T-cell (primary cell): Measurements from ENCODE around the gene DLG5. TPM values are rescaled to one million over a fixed set of nuclear protein-coding genes. Genes with fewer than 3 reads are reported as not detected.
A peak's percentile ranks its signal among the peaks of the same experiment; 100 is the strongest.

Experiments used
- ATAC-seq, 4 experiments: fragments of 200-7000 bp in 3 of 4; fragments of 150-1000 bp in 1 of 4; cut with Tn5 transposase; replicated peaks in 1 of 4; 1 replicate in 3 of 4; 2 replicates in 1 of 4; pipeline ENCODE4 v1.10.0; 2021; ENCODE audit warnings: moderate library complexity in 3 of 4, mild to moderate bottlenecking in 2 of 4, moderate number of reproducible peaks in 1 of 4
- CTCF ChIA-PET, 2 donors: fragments of 300-600 bp; sonication (Branson Sonifier 250); formaldehyde crosslinking; loops; one replicate each; lab custom pipeline; 2022; ENCODE audit warnings: antibody characterized with exemption in 2 of 2; lab: Charles Lee
- POLR2A ChIA-PET, 2 donors: fragments of 300-600 bp; sonication (Branson Sonifier 250); formaldehyde crosslinking; loops; one replicate each; lab custom pipeline; 2022; ENCODE audit warnings: antibody characterized with exemption in 2 of 2; lab: Charles Lee
- DNase-seq, 35 experiments: peaks; one replicate each; pipeline versions ENCODE4 v3.0.0 to v3.0.0-alpha.2; 2013 to 2023
- H3K27ac ChIP-seq: one replicate; pipeline ENCODE4 v1.5.1; 2013; ENCODE audit warnings: low read length
- H3K27me3 ChIP-seq, 2 experiments: replicated peaks in 1 of 2; 1 replicate in 1 of 2; 2 replicates in 1 of 2; pipeline versions ENCODE4 v1.6.1 to v1.7.0; 2013; ENCODE audit warnings: low read length in 1 of 2, mixed read lengths in 1 of 2; ENCODE audit not compliant: control insufficient read depth in 2 of 2, insufficient read depth in 2 of 2; ENCODE audit errors: extremely low read depth in 1 of 2
- H3K36me3 ChIP-seq, 2 donors: 1 replicate in 1 of 2; 2 replicates in 1 of 2; pipeline versions ENCODE4 v1.6.1 to v1.7.0; 2013; ENCODE audit warnings: low read length in 1 of 2; ENCODE audit not compliant: control insufficient read depth in 2 of 2, insufficient read depth in 1 of 2; ENCODE audit errors: extremely low read depth in 1 of 2
- H3K4me1 ChIP-seq, 2 experiments: 1 replicate in 1 of 2; 2 replicates in 1 of 2; pipeline versions ENCODE4 v1.6.1 to v1.7.0; 2013; ENCODE audit warnings: low read length in 2 of 2, mixed read lengths in 1 of 2; ENCODE audit not compliant: insufficient read depth in 2 of 2, control insufficient read depth in 1 of 2; ENCODE audit errors: extremely low read depth in 1 of 2
- H3K4me3 ChIP-seq, 2 donors: 1 replicate in 1 of 2; 2 replicates in 1 of 2; pipeline versions ENCODE4 v1.5.1 to v1.7.0; 2013; ENCODE audit warnings: mild to moderate bottlenecking in 2 of 2, low read length in 1 of 2, moderate library complexity in 1 of 2; ENCODE audit not compliant: control insufficient read depth in 1 of 2; ENCODE audit errors: extremely low read depth in 1 of 2
- H3K9me3 ChIP-seq: 2 replicates; pipeline ENCODE4 v1.7.0; 2013
- H3K27ac Mint-ChIP-seq, 2 donors: one replicate each; pipeline ENCODE4 v1.8.0; 2020 to 2021; ENCODE audit warnings: mild to moderate bottlenecking in 2 of 2, mixed read lengths in 2 of 2
- H3K27me3 Mint-ChIP-seq, 2 donors: one replicate each; pipeline ENCODE4 v1.8.0; 2021 to 2022; ENCODE audit warnings: mixed read lengths in 2 of 2
- H3K36me3 Mint-ChIP-seq: one replicate; pipeline ENCODE4 v1.8.0; 2021; ENCODE audit warnings: mixed read lengths
- H3K4me1 Mint-ChIP-seq, 3 donors: one replicate each; pipeline ENCODE4 v1.8.0; 2020 to 2022; ENCODE audit warnings: mixed read lengths in 3 of 3, mild to moderate bottlenecking in 1 of 3
- H3K4me3 Mint-ChIP-seq, 3 donors: one replicate each; pipeline ENCODE4 v1.8.0; 2020 to 2022; ENCODE audit warnings: mild to moderate bottlenecking in 3 of 3, mixed read lengths in 3 of 3, moderate library complexity in 3 of 3
- H3K9me3 Mint-ChIP-seq, 3 donors: one replicate each; pipeline ENCODE4 v1.8.0; 2020 to 2022; ENCODE audit warnings: mixed read lengths in 3 of 3
- WGBS: methylation state at CpG from one replicate; pipeline ENCODE4 v1.1.5; 2013; ENCODE audit warnings: missing lambda C conversion rate; ENCODE audit not compliant: insufficient coverage; 5-methylcytosine and 5-hydroxymethylcytosine counted together
- total RNA-seq, 35 experiments: library from RNA in 6 of 35; stranded (reverse) in 6 of 35; fragments of 120-200 nt in 1 of 35; gene quantifications; one replicate each; pipeline versions ENCODE4 v1.2.1 to v1.2.4 and lab custom pipeline; 2013 to 2026

Gene DLG5
- total RNA-seq, 5 donors from 2014 or later (not counting 1 experiment from before 2014, with no cell fraction given) = 1.3 to 12.8 (median 3.5) TPM

GRCh38 chr10:77834943-77835668 is 91.4 kb downstream of the DLG5 start:
- Mint-ChIP-seq H3K27me3 (no peaks in the 10 kb centered on the region), H3K27ac (peak overlapping the region; percentile 78 to 79), H3K9me3 (no peaks in the 10 kb centered on the region), H3K4me1 (peaks cover 11 to 39% (median 32%) of the 10 kb centered on the region in 3 donors), H3K4me3 (no peak overlapping the region), H3K36me3 (no peaks in the 10 kb centered on the region)
- WGBS = 86% methylated on average over 9 of the region's 13 CpGs
- Histone ChIP-seq H3K36me3 (peaks cover 0 to 3% of the 10 kb centered on the region in 2 donors), H3K4me3 (no peak overlapping the region), H3K27ac (peak overlapping the region; percentile 93), H3K27me3 (no peaks in the 10 kb centered on the region), H3K4me1 (peaks cover 4 to 47% of the 10 kb centered on the region in 2 experiments), H3K9me3 (no peaks in the 10 kb centered on the region)
- CTCF ChIA-PET = no interaction called here
- POLR2A ChIA-PET = no interaction called here
- DNase-seq = no peak
- no peak for ATAC-seq

GRCh38 chr10:77834540-77834939 is 92.0 kb downstream of the DLG5 start:
- H3K27ac Mint-ChIP-seq = peak overlapping the region; percentile 78 to 79
- Histone ChIP-seq H3K4me1 (peaks cover 4 to 47% of the 10 kb centered on the region in 2 experiments), H3K36me3 (peaks cover 0 to 3% of the 10 kb centered on the region in 2 donors), H3K4me3 (no peak overlapping the region), H3K27ac (peak overlapping the region; percentile 93), H3K27me3 (no peaks in the 10 kb centered on the region), H3K9me3 (no peaks in the 10 kb centered on the region)
- ATAC-seq (no peak), DNase-seq (no peak)
- H3K36me3 Mint-ChIP-seq = no peaks in the 10 kb centered on the region
- 86% methylated on average over 2 of the region's 2 CpGs for WGBS
- H3K27me3 Mint-ChIP-seq = no peaks in the 10 kb centered on the region
- no peaks in the 10 kb centered on the region for H3K9me3 Mint-ChIP-seq
- H3K4me1 Mint-ChIP-seq = peaks cover 11 to 39% (median 32%) of the 10 kb centered on the region in 3 donors
- H3K4me3 Mint-ChIP-seq = no peak overlapping the region
- ChIA-PET CTCF (no interaction called here), POLR2A (no interaction called here)

- ChIA-PET CTCF (no interaction called here), POLR2A (no interaction called here)
- H3K4me3 Mint-ChIP-seq = no peak overlapping the region
- H3K9me3 Mint-ChIP-seq = no peaks in the 10 kb centered on the region
- DNase-seq (no peak), ATAC-seq (no peak)
- H3K4me1 ChIP-seq = peaks cover 4 to 47% of the 10 kb centered on the region in 2 experiments
- no peaks in the 10 kb centered on the region for H3K36me3 Mint-ChIP-seq
- no peaks in the 10 kb centered on the region for H3K9me3 ChIP-seq
- no peaks in the 10 kb centered on the region for H3K27me3 ChIP-seq
- no peak overlapping the region for H3K27ac Mint-ChIP-seq
- H3K4me1 Mint-ChIP-seq = peaks cover 11 to 39% (median 32%) of the 10 kb centered on the region in 3 donors
- no peak overlapping the region for H3K4me3 ChIP-seq
- no peaks in the 10 kb centered on the region for H3K27me3 Mint-ChIP-seq
- H3K36me3 ChIP-seq = peaks cover 0 to 3% of the 10 kb centered on the region in 2 donors
- WGBS = 97% methylated on average over 6 of the region's 15 CpGs
- H3K27ac ChIP-seq = no peak overlapping the region
Measured at GRCh38 chr10:77833792-77834191, 92.8 kb downstream of the DLG5 start.

- Histone ChIP-seq H3K27ac (no peak overlapping the region), H3K4me3 (no peak overlapping the region), H3K4me1 (peaks cover 4 to 47% of the 10 kb centered on the region in 2 experiments), H3K9me3 (no peaks in the 10 kb centered on the region), H3K36me3 (peaks cover 0 to 3% of the 10 kb centered on the region in 2 donors), H3K27me3 (no peaks in the 10 kb centered on the region)
- no peak for DNase-seq
- ChIA-PET POLR2A (no interaction called here), CTCF (no interaction called here)
- H3K36me3 Mint-ChIP-seq = no peaks in the 10 kb centered on the region
- no peak overlapping the region for H3K4me3 Mint-ChIP-seq
- H3K4me1 Mint-ChIP-seq = peaks cover 11 to 39% (median 32%) of the 10 kb centered on the region in 3 donors
- no peak for ATAC-seq
- 80% methylated on average over 3 of the region's 6 CpGs for WGBS
- no peak overlapping the region for H3K27ac Mint-ChIP-seq
- no peaks in the 10 kb centered on the region for H3K27me3 Mint-ChIP-seq
- no peaks in the 10 kb centered on the region for H3K9me3 Mint-ChIP-seq
Measured at GRCh38 chr10:77833225-77833624, 93.3 kb downstream of the DLG5 start.

- DNase-seq (peak in 33 of 35 experiments; percentile 4 to 68 (median 32)), ATAC-seq (peak; percentile 26 to 67 (median 38))
- peak overlapping the region; percentile 87 to 88 for H3K27ac Mint-ChIP-seq
- no peaks in the 10 kb centered on the region for H3K36me3 Mint-ChIP-seq
- ChIA-PET CTCF (no interaction called here), POLR2A (interaction anchor here in 1 of 2 donors (0.6 to 1.3 kb wide), 2 partner anchors 13 to 128 kb away, joined by 3 read pairs; no protein-coding TSS in a partner anchor)
- Histone ChIP-seq H3K36me3 (peaks cover 0 to 3% of the 10 kb centered on the region in 2 donors), H3K27me3 (no peaks in the 10 kb centered on the region), H3K4me3 (no peak overlapping the region), H3K27ac (peak overlapping the region; percentile 79), H3K4me1 (peaks cover under 1 to 39% of the 10 kb centered on the region in 2 experiments), H3K9me3 (no peaks in the 10 kb centered on the region)
- H3K4me3 Mint-ChIP-seq = no peak overlapping the region
- no peaks in the 10 kb centered on the region for H3K9me3 Mint-ChIP-seq
- WGBS = 28% methylated on average over 2 of the region's 2 CpGs
- H3K4me1 Mint-ChIP-seq = peaks cover 11 to 34% (median 27%) of the 10 kb centered on the region in 3 donors
- no peaks in the 10 kb centered on the region for H3K27me3 Mint-ChIP-seq
Measured at GRCh38 chr10:77832238-77832637, 94.3 kb downstream of the DLG5 start.

DNA sequence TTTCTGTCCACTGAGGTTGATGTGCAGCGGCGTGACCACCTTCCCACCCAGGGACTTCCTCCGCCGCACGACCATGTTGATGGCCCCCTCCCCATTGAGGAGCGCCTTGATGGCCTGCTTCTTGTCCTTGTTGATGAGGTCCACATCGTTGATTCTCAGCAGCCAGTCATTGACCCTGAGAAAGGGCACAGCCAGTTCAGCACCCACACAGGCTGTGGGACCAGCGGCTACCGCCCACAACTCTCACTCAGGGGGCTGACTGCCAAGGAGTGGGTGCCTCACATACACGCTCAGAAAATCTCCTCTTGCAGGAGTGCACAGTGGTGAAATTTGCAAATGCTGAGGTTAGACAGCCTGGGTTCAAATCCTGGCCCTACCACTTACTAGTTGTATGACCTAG is 97.2 kb downstream of the DLG5 start:
- no peaks in the 10 kb centered on the region for H3K9me3 Mint-ChIP-seq
- H3K27ac Mint-ChIP-seq = no peak overlapping the region
- H3K4me1 Mint-ChIP-seq = peaks cover 0 to 18% (median 10%) of the 10 kb centered on the region in 3 donors
- Histone ChIP-seq H3K27me3 (no peaks in the 10 kb centered on the region), H3K4me3 (no peak overlapping the region), H3K27ac (no peak overlapping the region), H3K4me1 (peaks cover 0 to 14% of the 10 kb centered on the region in 2 experiments), H3K36me3 (peaks cover 0 to 3% of the 10 kb centered on the region in 2 donors), H3K9me3 (no peaks in the 10 kb centered on the region)
- H3K4me3 Mint-ChIP-seq = no peak overlapping the region
- DNase-seq (no peak), ATAC-seq (no peak)
- no peaks in the 10 kb centered on the region for H3K27me3 Mint-ChIP-seq
- CTCF ChIA-PET = no interaction called here
- POLR2A ChIA-PET = no interaction called here
- 94% methylated on average over 10 of the region's 10 CpGs for WGBS
- no peaks in the 10 kb centered on the region for H3K36me3 Mint-ChIP-seq
